HG02981 (cell line): ENCODE measurements around the gene PUS7.
"Not testable (repeated sequence)": the region's sequence is repeated elsewhere in the genome, so short reads cannot be mapped to it uniquely, and the experiment has no call there.

Experiments used
- ATAC-seq: cut with Tn5 transposase; IDR thresholded peaks from one replicate; pipeline ENCODE4 v1.9.1; 2021; ENCODE audit warnings: mild to moderate bottlenecking, moderate library complexity; ENCODE audit not compliant: unreplicated experiment

Gene PUS7, protein sequence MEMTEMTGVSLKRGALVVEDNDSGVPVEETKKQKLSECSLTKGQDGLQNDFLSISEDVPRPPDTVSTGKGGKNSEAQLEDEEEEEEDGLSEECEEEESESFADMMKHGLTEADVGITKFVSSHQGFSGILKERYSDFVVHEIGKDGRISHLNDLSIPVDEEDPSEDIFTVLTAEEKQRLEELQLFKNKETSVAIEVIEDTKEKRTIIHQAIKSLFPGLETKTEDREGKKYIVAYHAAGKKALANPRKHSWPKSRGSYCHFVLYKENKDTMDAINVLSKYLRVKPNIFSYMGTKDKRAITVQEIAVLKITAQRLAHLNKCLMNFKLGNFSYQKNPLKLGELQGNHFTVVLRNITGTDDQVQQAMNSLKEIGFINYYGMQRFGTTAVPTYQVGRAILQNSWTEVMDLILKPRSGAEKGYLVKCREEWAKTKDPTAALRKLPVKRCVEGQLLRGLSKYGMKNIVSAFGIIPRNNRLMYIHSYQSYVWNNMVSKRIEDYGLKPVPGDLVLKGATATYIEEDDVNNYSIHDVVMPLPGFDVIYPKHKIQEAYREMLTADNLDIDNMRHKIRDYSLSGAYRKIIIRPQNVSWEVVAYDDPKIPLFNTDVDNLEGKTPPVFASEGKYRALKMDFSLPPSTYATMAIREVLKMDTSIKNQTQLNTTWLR

DNA sequence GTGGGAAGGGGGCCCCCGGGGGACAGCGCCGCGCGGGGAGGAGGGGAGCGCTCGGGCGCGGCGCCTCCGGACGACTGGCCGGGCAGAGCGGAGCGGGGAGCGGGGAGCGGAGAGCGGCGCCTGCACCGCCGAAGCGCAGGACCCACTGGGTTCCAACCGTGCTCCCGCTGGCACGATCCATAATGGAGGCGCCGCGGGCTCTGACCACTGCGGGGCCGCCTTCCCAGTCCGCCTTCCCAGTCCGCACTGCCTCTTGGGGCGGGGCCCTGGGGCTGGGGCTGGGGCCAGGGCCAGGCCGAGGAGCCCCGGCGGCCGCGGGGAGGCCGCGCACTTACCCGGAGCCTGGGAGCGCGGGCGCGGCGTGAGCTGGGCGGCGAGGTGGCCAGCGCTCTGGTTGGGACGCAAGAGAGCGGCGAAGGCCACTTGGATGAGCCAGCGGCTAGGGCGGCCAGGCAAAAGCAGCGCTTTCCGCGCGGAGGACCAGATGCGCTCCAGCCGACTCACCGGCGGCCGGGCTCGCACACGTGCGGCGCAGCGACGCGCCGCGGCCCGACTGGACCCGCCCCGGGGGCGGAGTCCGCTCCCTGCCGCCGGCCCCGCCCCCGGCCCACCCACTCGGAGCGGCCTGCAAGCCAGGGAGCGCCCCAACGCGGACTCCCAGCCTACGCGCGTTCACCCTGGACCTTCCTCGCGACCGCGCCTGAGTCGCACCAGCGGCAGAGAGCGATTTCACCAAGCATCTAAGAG, at the start of gene PUS7:
PUS7 (minus strand) TSS at position 555 of the 747 bp plus-strand sequence. CDS start 13,759 bp downstream, outside the sequence.
- ATAC-seq: peak; percentile 81

GRCh38 chr7:105567821-105568220, 45.8 kb upstream of the PUS7 start:
- no peak for ATAC-seq

DNA sequence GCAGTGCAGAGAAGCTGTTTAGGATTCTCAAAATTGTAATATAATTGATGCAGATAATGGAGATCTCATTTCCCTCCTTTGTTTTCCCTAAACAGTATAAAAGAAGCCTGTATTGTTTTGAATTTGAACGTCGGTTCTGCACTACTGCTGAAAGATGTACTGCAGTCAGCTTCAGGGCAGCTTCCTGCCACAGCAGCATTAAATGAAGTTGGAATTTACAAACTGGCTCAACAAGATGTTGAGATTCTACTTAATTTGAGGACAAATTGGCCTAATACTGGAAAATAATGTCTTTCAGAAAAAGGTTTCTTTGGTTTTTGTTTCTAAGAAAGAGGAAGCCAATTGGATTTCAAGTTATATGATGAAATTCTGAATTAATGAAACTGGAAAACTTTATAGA, 45.0 kb upstream of the PUS7 start:
- ATAC-seq: no peak

DNA sequence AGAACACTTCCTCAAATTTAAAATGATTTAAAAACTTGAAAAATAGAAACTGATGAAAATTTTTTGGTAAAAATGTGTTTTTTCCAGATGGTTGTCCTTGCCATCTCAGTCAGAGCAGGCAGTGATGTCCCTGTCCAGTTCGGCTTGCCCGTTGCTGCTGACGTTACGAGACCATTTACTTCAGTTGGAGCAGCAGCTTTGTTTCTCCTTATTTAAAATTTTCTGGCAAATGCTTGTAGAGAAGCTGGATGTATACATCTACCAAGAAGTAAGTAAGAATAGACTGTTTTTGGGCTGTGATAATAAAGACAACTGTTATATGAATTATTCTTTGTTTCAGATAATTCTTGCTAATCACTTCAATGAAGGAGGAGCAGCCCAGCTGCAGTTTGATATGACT, 43.1 kb upstream of the PUS7 start:
- no peak for ATAC-seq

DNA sequence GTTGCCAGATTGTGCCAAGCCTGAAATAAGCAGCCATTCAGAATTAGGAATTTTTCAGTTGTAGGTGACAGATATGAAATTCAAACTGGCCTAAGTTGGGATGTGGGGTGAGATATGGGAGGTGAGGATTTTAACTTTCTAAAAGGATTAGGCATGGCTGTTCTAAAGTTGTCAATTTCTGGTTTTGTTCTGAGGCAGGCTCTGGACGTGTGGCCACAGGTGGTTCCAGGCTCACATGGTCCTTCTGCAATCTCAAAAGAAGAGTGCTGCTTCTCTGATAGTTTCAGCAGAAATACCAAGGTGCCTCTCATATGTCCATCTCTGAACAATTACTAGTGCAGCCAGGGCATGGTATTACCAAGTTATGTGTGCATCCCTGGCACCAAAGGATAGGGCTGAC, 37.9 kb upstream of the PUS7 start:
- ATAC-seq: no peak

GRCh38 chr7:105538339-105538738, 16.3 kb upstream of the PUS7 start:
- no peak for ATAC-seq

DNA sequence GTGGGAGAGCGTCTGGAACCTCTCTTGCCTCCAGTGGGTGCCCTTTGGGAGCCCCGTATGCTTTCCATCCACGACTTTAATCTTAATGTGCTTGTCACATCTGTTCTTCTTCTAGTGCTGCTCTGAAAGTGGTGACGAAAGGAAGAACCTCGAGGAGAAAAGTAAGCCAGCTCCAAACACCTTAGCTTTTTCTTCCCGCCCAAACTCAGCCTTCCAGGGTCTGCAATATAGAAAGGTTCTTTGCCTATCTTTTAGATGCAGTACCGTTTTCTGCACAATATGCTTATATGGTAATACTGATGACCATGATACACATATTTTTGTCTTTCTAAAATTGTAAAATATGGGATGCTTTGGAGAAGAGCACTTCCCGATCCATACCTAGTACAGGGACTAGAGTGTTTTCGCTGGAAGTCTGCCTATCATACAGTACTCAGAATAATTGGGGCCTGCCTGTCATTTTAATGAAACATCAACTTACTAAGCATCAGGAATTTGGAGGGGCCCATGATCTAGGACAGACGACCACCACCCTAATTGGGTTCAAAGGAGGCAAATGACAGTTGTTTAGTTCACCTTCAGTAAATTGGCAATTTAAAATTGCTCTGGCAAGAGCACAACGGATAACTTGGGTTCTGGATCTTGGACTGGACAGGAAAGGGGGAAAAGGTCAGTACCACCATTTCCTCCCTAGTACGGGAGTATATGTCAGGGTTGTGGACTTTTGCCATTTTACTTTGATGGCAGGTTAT, 10.8 kb upstream of the PUS7 start:
- ATAC-seq: no peak

- ATAC-seq: peak; percentile 87
Measured at GRCh38 chr7:105531792-105532671, 10.0 kb upstream of the PUS7 start, which contains the start of gene RINT1. TSS of gene RINT1 (plus strand) at chr7:105532201. CDS start at chr7:105532316, 115 bp downstream.

GRCh38 chr7:105530546-105530945, 8.5 kb upstream of the PUS7 start:
- no peak for ATAC-seq

GRCh38 chr7:105530126-105530525, 8.1 kb upstream of the PUS7 start:
- no peak for ATAC-seq

- ATAC-seq: not testable (repeated sequence)
Measured at GRCh38 chr7:105527737-105528136, 5.7 kb upstream of the PUS7 start.

DNA sequence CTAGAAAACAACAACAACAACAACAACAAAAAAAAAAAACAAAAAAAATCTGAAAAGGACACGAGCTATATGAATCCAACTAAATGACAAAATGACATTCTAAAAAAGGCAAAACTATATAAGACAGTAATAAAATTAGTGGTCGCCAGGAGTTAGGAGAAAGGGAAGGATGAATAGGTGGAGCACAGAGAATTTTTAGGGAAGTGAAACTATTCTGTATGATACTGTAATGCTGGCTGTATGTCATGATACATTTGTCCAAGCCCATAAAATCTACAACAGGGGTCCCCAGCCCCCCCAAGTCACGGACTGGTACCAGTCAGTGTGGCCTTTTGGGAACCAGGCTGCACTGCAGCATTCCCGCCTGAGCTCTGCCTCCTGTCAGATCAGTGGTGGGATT, 2.8 kb upstream of the PUS7 start:
- no peak for ATAC-seq

- not testable (repeated sequence) for ATAC-seq
Measured at GRCh38 chr7:105524423-105524822, 2.4 kb upstream of the PUS7 start.

DNA sequence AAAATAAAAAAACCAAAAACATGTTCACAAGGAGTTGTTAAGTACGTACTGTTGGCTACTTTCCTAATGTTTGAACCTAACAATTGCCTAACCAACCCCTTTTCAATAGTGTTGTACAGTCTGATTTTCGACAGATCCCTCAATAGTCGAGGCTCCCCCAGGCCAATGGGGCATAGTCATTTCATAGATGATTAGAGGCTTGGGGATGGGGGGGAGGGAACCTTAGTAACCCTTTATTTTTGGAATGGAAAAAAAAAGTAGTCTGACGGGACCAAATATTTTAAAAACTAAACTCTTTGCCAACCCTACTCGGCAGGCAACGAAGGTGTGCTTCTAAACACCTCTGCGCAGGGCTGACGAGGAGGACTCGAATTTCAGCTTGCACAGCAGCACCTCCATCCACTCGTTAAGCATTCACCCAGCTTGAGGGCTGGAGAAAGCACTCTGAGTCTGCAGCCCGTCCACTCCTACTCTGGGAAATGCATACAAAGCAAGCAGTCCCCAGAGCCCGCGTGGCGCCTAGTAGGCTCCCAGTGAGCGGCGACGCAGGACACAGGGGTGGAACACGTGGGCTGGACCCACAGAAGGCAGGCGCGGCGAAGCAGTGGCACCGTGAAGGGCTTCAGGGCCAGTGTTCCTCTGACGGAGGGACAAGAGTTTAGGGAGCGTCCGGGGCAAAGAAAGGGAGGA, 899 bp downstream of the PUS7 start:
- peak; percentile 38 for ATAC-seq

DNA sequence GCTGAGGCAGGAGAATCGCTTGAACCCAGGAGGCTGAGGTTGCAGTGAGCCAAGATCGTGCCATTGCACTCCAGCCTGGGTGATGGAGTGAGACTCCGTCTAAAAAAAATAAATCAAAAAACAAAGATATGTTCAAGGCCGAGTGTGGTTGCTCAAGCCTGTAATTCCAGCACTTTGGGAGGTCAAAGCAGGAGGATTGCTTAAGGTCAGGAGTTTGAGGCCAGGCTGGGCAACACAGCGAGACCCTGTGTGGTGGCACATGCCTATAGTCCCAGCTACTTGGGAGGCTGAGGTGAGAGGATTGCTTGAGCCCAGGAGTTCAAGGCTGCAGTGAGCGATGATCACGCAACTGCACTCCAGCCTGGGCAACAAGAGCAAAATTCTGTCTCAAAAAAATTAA, 1.5 kb downstream of the PUS7 start:
- not testable (repeated sequence) for ATAC-seq

- no peak for ATAC-seq
Measured at GRCh38 chr7:105519353-105519752, 2.7 kb downstream of the PUS7 start.

DNA sequence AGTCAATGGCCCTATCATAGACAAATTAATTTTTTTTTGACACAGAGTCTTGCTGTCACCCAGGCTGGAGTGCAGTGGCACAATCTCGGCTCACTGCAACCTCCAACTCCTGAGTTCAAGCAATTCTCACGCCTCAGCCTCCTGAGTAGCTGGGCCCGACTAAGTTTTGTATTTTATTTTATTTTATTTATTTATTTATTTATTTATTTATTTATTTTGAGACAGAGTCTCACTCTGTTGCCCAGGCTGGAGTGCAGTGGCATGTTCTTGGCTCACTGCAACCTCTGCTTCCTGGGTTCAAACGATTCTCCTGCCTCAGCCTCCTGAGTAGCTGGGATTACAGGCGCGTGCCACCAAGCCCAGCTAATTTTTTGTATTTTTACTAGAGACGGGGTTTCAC, 6.5 kb downstream of the PUS7 start:
- not testable (repeated sequence) for ATAC-seq

DNA sequence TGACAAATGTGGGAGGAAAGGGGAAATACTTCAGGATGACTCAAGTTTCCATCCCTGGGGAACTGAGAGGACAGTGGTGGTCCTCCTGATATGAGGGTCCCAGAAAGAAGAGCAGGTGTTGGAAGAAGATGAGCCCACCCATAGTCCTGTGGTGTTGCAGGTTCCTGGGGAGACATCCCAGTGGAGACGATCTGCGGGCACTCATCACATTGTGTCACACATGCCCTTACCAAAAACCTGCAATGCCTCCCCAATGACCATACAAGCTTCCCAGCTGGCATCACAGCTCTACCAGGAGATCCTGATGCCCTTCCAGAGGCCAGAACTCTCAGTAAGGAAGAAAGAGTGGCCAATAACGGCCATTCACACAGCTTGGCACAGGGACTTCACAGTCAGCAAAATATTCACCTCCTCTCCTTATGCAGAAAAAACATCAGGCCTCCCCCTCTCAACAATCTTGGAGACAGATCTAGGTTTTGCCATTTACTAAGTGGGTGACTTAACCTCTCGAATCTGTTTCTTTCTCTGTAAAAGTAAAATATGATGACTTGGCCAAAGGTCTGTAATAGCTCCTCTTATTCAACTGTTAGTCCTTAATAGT, 9.0 kb downstream of the PUS7 start:
- no peak for ATAC-seq

GRCh38 chr7:105512415-105512814, 9.7 kb downstream of the PUS7 start:
- ATAC-seq: no peak
